Mesothelial cell of epicardium (in vitro differentiated cells): ENCODE results near the gene INTS4. TPM values are rescaled to one million over a fixed set of nuclear protein-coding genes. Genes with fewer than 3 reads are reported as not detected.
"Not testable (repeated sequence)": the region's sequence is repeated elsewhere in the genome, so short reads cannot be mapped to it uniquely, and the experiment has no call there.

Source experiments
- DNase-seq, 2 experiments: peaks; one replicate each; pipeline ENCODE4 v3.0.0; 2021; ENCODE audit warnings: low spot score in 2 of 2; ENCODE audit not compliant: unreplicated experiment in 2 of 2
- H3K27ac Mint-ChIP-seq: 2 replicates; pipeline ENCODE4 v1.8.0; 2021; ENCODE audit warnings: mixed read lengths
- H3K27me3 Mint-ChIP-seq: 2 replicates; pipeline ENCODE4 v1.8.0; 2021; ENCODE audit warnings: low read depth, mixed read lengths
- H3K36me3 Mint-ChIP-seq: 2 replicates; pipeline ENCODE4 v1.8.0; 2021; ENCODE audit warnings: mixed read lengths
- H3K4me1 Mint-ChIP-seq: 2 replicates; pipeline ENCODE4 v1.8.0; 2021; ENCODE audit warnings: mixed read lengths
- H3K4me3 Mint-ChIP-seq: 2 replicates; pipeline ENCODE4 v1.8.0; 2021; ENCODE audit warnings: mild to moderate bottlenecking, moderate library complexity, mixed read lengths
- H3K9me3 Mint-ChIP-seq: 2 replicates; pipeline ENCODE4 v1.8.0; 2021; ENCODE audit warnings: mixed read lengths
- total RNA-seq: library from RNA; stranded (reverse); gene quantifications from 3 replicates; pipeline ENCODE4 v1.2.1, GENCODE V29; 2021
- TF ChIP-seq, protein P1 (sequence below): fragments of 200-600 bp; sonication (generic); IDR thresholded peaks from one replicate; pipeline ENCODE4 v1.5.0; 2021; ENCODE audit warnings: antibody characterized with exemption; ENCODE audit not compliant: unreplicated experiment

The INTS4 gene
- total RNA-seq, 1 donor from 2014 or later, result 48.3 TPM

DNA sequence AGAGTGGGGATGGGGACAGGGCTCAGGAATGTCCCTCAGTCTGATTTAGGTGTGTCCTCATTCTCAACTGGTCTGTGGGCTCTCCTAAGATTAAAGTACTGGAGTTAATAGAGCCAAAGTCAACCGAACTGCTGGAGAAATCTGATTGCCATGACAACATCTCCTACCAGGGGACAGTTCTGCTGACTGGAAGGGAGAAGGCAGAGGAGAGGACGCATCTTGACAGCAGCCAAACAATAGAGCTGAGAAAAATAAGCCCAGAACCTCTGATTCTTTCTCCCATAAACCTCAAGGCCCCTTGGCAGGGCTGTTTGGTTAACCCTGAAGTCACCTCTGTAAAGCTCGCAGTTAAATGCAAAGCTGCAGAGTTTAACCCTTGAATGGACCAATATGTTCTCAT, 25.8 kb upstream of the INTS4 start:
- H3K4me1 Mint-ChIP-seq, result peaks cover 37% of the 10 kb centered on the region
- TF ChIP-seq, protein P1, sequence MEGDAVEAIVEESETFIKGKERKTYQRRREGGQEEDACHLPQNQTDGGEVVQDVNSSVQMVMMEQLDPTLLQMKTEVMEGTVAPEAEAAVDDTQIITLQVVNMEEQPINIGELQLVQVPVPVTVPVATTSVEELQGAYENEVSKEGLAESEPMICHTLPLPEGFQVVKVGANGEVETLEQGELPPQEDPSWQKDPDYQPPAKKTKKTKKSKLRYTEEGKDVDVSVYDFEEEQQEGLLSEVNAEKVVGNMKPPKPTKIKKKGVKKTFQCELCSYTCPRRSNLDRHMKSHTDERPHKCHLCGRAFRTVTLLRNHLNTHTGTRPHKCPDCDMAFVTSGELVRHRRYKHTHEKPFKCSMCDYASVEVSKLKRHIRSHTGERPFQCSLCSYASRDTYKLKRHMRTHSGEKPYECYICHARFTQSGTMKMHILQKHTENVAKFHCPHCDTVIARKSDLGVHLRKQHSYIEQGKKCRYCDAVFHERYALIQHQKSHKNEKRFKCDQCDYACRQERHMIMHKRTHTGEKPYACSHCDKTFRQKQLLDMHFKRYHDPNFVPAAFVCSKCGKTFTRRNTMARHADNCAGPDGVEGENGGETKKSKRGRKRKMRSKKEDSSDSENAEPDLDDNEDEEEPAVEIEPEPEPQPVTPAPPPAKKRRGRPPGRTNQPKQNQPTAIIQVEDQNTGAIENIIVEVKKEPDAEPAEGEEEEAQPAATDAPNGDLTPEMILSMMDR, result no peak
- H3K36me3 Mint-ChIP-seq, result peaks cover 12% of the 10 kb centered on the region
- peak overlapping the region; percentile 58 for H3K27ac Mint-ChIP-seq
- no peaks in the 10 kb centered on the region for H3K9me3 Mint-ChIP-seq
- peak overlapping the region; percentile 5 for H3K4me3 Mint-ChIP-seq
- H3K27me3 Mint-ChIP-seq, result no peaks in the 10 kb centered on the region
- no peak for DNase-seq

DNA sequence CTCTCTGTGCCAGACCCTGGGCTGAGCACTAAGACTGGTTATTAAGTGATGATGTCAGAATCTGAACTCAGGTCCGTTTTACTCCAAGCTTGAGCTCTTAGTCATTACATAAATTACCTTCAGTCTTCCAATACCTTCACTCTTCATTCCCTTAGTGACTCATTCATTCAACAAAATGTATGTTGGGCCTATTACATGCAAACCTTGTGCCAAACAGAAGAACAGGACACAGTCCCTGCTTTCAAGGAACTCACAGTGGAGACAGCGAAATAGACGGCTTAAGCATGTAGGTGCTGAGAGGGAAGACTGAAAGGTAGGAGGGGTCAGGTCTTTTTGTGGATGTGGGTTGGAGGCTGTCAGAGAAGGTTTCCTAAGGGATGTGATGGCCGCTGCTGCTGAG, 25.3 kb upstream of the INTS4 start:
- Mint-ChIP-seq H3K4me3 (no peak overlapping the region), H3K4me1 (peaks cover 37% of the 10 kb centered on the region), H3K9me3 (no peaks in the 10 kb centered on the region), H3K36me3 (peaks cover 13% of the 10 kb centered on the region), H3K27ac (peak overlapping the region; percentile 58), H3K27me3 (no peaks in the 10 kb centered on the region)
- DNase-seq, result no peak
- TF ChIP-seq, protein P1, result no peak

DNA sequence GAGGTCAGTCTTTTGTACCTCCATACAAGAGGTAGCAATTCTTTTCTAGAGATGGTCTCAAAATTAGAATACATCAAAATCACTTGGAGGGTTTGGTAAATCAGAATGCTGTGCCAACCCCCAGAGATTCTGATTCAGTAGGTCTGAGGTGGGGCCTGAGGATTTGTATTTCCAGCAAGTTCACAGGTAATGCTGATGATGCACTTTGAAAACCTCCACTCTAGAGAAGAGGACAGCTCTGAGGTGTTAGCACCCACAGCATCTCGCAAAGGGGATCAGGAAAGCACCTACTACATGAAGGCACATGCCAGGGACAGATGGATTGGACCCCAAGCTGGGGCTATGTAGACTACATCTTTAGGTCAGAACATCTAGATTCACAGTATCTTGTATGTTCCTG, 21.4 kb upstream of the INTS4 start:
- no peak for DNase-seq
- TF ChIP-seq, protein P1, result no peak
- Mint-ChIP-seq H3K4me3 (no peak overlapping the region), H3K27me3 (no peaks in the 10 kb centered on the region), H3K4me1 (peaks cover 13% of the 10 kb centered on the region), H3K9me3 (no peaks in the 10 kb centered on the region), H3K27ac (no peak overlapping the region), H3K36me3 (peaks cover 13% of the 10 kb centered on the region)

DNA sequence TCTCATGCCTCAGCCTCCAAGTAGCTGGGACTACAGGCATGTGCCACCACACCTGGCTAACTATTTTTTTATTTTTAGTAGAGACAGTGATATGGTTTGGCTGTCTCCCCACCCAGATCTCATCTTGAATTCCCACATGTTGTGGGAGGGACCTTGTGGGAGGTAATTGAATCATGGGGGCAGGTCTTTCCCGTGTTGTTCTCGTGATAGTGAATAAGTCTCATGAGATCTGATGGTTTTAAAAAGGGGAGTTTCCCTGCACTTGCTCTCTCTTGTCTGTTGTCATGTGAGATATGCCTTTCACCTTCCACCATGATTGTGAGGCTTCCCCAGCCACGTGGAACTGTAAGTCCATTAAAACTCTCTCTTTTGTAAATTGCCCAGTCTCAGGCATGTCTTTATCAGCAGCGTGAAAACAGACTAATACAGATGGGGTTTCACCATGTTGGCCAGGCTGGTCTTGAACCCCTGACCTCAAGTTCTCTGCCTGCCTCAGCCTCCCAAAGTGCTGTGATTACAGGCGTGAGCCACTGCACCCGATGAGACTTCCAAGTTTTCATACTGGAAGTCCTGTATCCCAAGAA, 20.6 kb upstream of the INTS4 start:
- H3K9me3 Mint-ChIP-seq, H3K4me1 Mint-ChIP-seq, DNase-seq, H3K27ac Mint-ChIP-seq, H3K4me3 Mint-ChIP-seq, H3K27me3 Mint-ChIP-seq: not testable (repeated sequence)
- peaks cover 13% of the 10 kb centered on the region for H3K36me3 Mint-ChIP-seq

DNA sequence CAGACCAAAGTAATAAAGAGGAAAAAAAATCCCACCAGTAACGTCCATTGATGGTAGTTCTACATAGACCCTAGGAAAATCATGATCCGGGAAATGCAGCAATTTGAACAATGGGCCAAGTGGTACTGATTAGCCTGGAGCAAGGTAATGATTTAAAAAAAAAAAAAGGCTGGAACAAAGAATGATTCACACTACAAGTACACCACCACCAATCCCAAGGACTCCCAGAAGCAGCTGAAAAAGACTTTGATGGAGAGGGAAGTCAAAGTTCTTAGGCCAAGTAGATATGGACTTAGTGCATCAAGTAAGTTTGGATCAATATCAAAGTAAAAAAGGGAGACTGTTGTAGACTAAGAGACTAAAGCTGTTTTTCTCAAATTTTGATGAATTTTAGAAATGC, 16.8 kb upstream of the INTS4 start:
- TF ChIP-seq, protein P1, result no peak

DNA sequence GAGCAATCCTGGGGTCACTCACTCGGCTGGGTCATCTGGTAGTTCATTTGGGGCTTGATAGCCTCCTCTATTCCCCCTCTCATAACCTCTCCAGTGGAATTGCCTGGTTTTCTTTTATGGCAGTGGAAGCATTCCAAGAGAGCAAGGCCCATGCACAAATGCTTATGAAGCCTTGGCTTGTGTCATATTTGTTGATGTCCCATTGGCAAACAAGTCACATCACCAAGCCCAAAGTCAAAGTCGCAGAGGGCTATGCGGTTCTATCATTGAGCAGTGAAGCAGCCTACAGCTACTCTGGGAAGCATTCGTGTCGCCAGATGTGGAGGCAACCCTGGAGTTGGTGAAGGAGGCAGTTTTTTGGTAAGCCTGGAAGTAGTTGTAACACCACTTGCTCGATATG, 16.3 kb upstream of the INTS4 start:
- Mint-ChIP-seq H3K27ac (no peak overlapping the region), H3K36me3 (peaks cover 4% of the 10 kb centered on the region), H3K4me1 (no peaks in the 10 kb centered on the region), H3K9me3 (no peaks in the 10 kb centered on the region), H3K27me3 (no peaks in the 10 kb centered on the region), H3K4me3 (no peak overlapping the region)
- TF ChIP-seq, protein P1, result no peak
- no peak for DNase-seq

More for the DNA sequence above, 16.8 kb upstream of the INTS4 start:
- no peak for DNase-seq
- Mint-ChIP-seq H3K36me3 (peaks cover 9% of the 10 kb centered on the region), H3K4me3 (no peak overlapping the region), H3K27me3 (no peaks in the 10 kb centered on the region), H3K27ac (no peak overlapping the region), H3K4me1 (no peaks in the 10 kb centered on the region), H3K9me3 (no peaks in the 10 kb centered on the region)
